ENCODE results near the gene TCF4.

GRCh38 chr18:55289775-55290174 is 298.2 kb downstream of the TCF4 start:
- TF ChIP-seq CTCF (IDR thresholded peaks at IDR 0.05) (no peak), POLR2A (IDR thresholded peaks at IDR 0.05; ENCODE audit: low read depth) (no peak), POLR2AphosphoS5 (IDR thresholded peaks at IDR 0.05) (no peak)
